Left renal pelvis (tissue), 4 donors: ENCODE results near the gene LCN6. TPM values are rescaled to one million over a fixed set of nuclear protein-coding genes. Genes with fewer than 3 reads are reported as not detected.

Source experiments
- DNase-seq, 4 donors: peaks; one replicate each; pipeline ENCODE4 v3.0.0-alpha.2; 2013; ENCODE audit warnings: low read depth in 4 of 4, low spot score in 3 of 4
- polyA plus RNA-seq, 4 donors: library from polyadenylated mRNA; unstranded; fragments of 120-200 nt; gene quantifications; one replicate each; pipeline ENCODE4 v1.2.1, GENCODE V29; 2013; ENCODE audit not compliant: insufficient read length in 4 of 4

Gene LCN6
- polyA plus RNA-seq, 4 donors = not detected

GRCh38 chr9:136728080-136728547 is 20.2 kb downstream of the LCN6 start:
- DNase-seq = peak; percentile 52 to 74 (median 70)

GRCh38 chr9:136726631-136727191 is 21.6 kb downstream of the LCN6 start:
- DNase-seq = no peak

GRCh38 chr9:136726118-136726517 is 22.2 kb downstream of the LCN6 start:
- no peak for DNase-seq

GRCh38 chr9:136725612-136726011 is 22.7 kb downstream of the LCN6 start:
- DNase-seq = no peak

- no peak for DNase-seq
Measured at GRCh38 chr9:136724772-136725171, 23.6 kb downstream of the LCN6 start.

- no peak for DNase-seq
Measured at GRCh38 chr9:136723989-136724388, 24.3 kb downstream of the LCN6 start.

GRCh38 chr9:136723362-136723976 is 24.9 kb downstream of the LCN6 start:
- no peak for DNase-seq

- no peak for DNase-seq
Measured at GRCh38 chr9:136722969-136723356, 25.4 kb downstream of the LCN6 start.

GRCh38 chr9:136722093-136722968 is 26.0 kb downstream of the LCN6 start:
- DNase-seq = no peak

GRCh38 chr9:136721339-136722092 is 26.8 kb downstream of the LCN6 start:
- no peak for DNase-seq

GRCh38 chr9:136720898-136721338 is 27.4 kb downstream of the LCN6 start:
- no peak for DNase-seq

GRCh38 chr9:136720251-136720897 is 28.0 kb downstream of the LCN6 start:
- no peak for DNase-seq

- DNase-seq = no peak
Measured at GRCh38 chr9:136719195-136719880, 29.0 kb downstream of the LCN6 start.

GRCh38 chr9:136718345-136719194 is 29.8 kb downstream of the LCN6 start:
- no peak for DNase-seq

- no peak for DNase-seq
Measured at GRCh38 chr9:136717399-136717798, 30.9 kb downstream of the LCN6 start.

GRCh38 chr9:136714893-136715274 is 33.4 kb downstream of the LCN6 start:
- no peak for DNase-seq

- no peak for DNase-seq
Measured at GRCh38 chr9:136714096-136714892, 34.0 kb downstream of the LCN6 start.

- no peak for DNase-seq
Measured at GRCh38 chr9:136713550-136713949, 34.8 kb downstream of the LCN6 start.
